Body of pancreas (tissue), 4 donors: Measurements from ENCODE around the gene DDX21.

ENCODE experiments used
- CTCF ChIP-seq, 7 experiments: fragments of 450-650 bp in 4 of 7; fragments of 200-600 bp in 3 of 7; sonication (generic) in 3 of 7; IDR thresholded peaks; one replicate each; pipeline ENCODE4 v1.5.1; 2016 to 2019; ENCODE audit warnings: antibody characterized with exemption in 7 of 7
- POLR2A ChIP-seq, 3 donors: fragments of 450-650 bp; IDR thresholded peaks; one replicate each; pipeline ENCODE4 v1.6.1; 2016; ENCODE audit warnings: antibody characterized with exemption in 3 of 3, mild to moderate bottlenecking in 2 of 3

GRCh38 chr10:68982389-68982788 lies 26.4 kb downstream of the DDX21 start:
- no peak for TF ChIP-seq CTCF (IDR thresholded peaks at IDR 0.05)
- TF ChIP-seq POLR2A (IDR thresholded peaks at IDR 0.05) = no peak
